ENCODE data around the gene ACAP3. TPM values are rescaled to one million over a fixed set of nuclear protein-coding genes. Genes with fewer than 3 reads are reported as not detected.

The ACAP3 gene
- total and polyA plus RNA-seq, 10 of the 15 experiments (the other 5 are each of a cell fraction or from before 2014, with no cell fraction given) = 0.05 to 34.2 (median 7.1) TPM

GRCh38 chr1:1324084-1324523 lies 16.4 kb upstream of the ACAP3 start (continued):
- TF ChIP-seq SMAD1 (IDR thresholded peaks at IDR 0.05; ENCODE audit: low read depth, partially characterized antibody) (no peak), PBX3 (IDR thresholded peaks at IDR 0.05; ENCODE audit: insufficient replicate concordance, low read depth, low read length) (no peak), ELK1 (IDR thresholded peaks at IDR 0.05; ENCODE audit: low read depth, low read length) (no peak), BHLHE40 (IDR thresholded peaks at IDR 0.05; ENCODE audit: borderline replicate concordance in 1 of 2, low read depth in 2 of 2, low read length in 1 of 2) (0 out of 4 replicates have a peak, but pooled peaks of 1 of the 2 experiments have one; percentile 3), POU2F2 (IDR thresholded peaks at IDR 0.05; ENCODE audit: borderline replicate concordance, low read depth, low read length) (no peak), BMI1 (IDR thresholded peaks at IDR 0.05; ENCODE audit: borderline replicate concordance) (no peak), ZBTB11 (CRISPR knock-in tag; IDR thresholded peaks at IDR 0.05) (no peak), REST (IDR thresholded peaks at IDR 0.05; ENCODE audit: low read depth, low read length) (no peak), ASH2L (IDR thresholded peaks at IDR 0.05; ENCODE audit: borderline replicate concordance, low read depth) (no peak), STAT3 (IDR thresholded peaks at IDR 0.05; ENCODE audit: low read depth, low read length) (no peak), TAF1 (IDR thresholded peaks at IDR 0.05; ENCODE audit: borderline replicate concordance, low read depth, low read length) (no peak), SIN3A (IDR thresholded peaks at IDR 0.05; ENCODE audit: low read depth, low read length) (no peak), NBN (IDR thresholded peaks at IDR 0.05) (no peak), TARDBP (IDR thresholded peaks at IDR 0.05; ENCODE audit: borderline replicate concordance) (no peak), POLR2AphosphoS2 (IDR thresholded peaks at IDR 0.05; ENCODE audit: low read depth, low read length) (no peak), PRDM15 (CRISPR knock-in tag; IDR thresholded peaks at IDR 0.05) (no peak), FOS (IDR thresholded peaks at IDR 0.05; ENCODE audit: borderline replicate concordance, extremely low read depth, insufficient read length) (no peak)
